ENCODE measurements around the gene NAT8. TPM values are rescaled to one million over a fixed set of nuclear protein-coding genes. Genes with fewer than 3 reads are reported as not detected.
"Not testable (repeated sequence)": the region's sequence is repeated elsewhere in the genome, so short reads cannot be mapped to it uniquely, and the experiment has no call there.

The NAT8 gene
- under 1 TPM in 1 of 2 donors, not detected in 1; 0.73 TPM for total RNA-seq
- long read RNA-seq, result 0 reads

- intact Hi-C loops (cut with DNase I, micrococcal nuclease), result no loop called here
- ATAC-seq, result peak; percentile 31
Measured at GRCh38 chr2:73642338-73643018, at the start of gene NAT8. Gene NAT8, minus strand, starts transcription at chr2:73642422. Its CDS starts 794 bp downstream, at chr2:73641628.

GRCh38 chr2:73690372-73691088 is 48.3 kb upstream of the NAT8 start:
- intact Hi-C loops (cut with DNase I, micrococcal nuclease), result not testable (repeated sequence)
- peak; percentile 55 for ATAC-seq
- DNase-seq, result peak in 1 of 2 donors; percentile 21

More at GRCh38 chr2:73642338-73643018, at the start of gene NAT8:
- DNase-seq, result no peak

- ATAC-seq; intact Hi-C loops (cut with DNase I, micrococcal nuclease); DNase-seq: not testable (repeated sequence)
Measured at GRCh38 chr2:73688494-73688893, 46.3 kb upstream of the NAT8 start.

GRCh38 chr2:73685764-73686438 is 43.7 kb upstream of the NAT8 start:
- intact Hi-C loops (cut with DNase I, micrococcal nuclease), result no loop called here
- peak; percentile 93 for ATAC-seq
- DNase-seq, result peak; percentile 67 to 75

- peak in 1 of 2 donors; percentile 34 for DNase-seq
- ATAC-seq, result peak; percentile 56
- intact Hi-C loops (cut with DNase I, micrococcal nuclease), result not testable (repeated sequence)
Measured at GRCh38 chr2:73684905-73685304, 42.7 kb upstream of the NAT8 start.

GRCh38 chr2:73684325-73684724 is 42.1 kb upstream of the NAT8 start:
- intact Hi-C loops (cut with DNase I, micrococcal nuclease); ATAC-seq; DNase-seq: not testable (repeated sequence)

GRCh38 chr2:73679951-73680571 is 37.8 kb upstream of the NAT8 start:
- DNase-seq (peak in 1 of 2 donors; percentile 52), ATAC-seq (peak; percentile 70)
- intact Hi-C loops (cut with DNase I, micrococcal nuclease), result not testable (repeated sequence)

- intact Hi-C loops (cut with DNase I, micrococcal nuclease); DNase-seq; ATAC-seq: not testable (repeated sequence)
Measured at GRCh38 chr2:73679237-73679636, 37.0 kb upstream of the NAT8 start.

- DNase-seq; intact Hi-C loops (cut with DNase I, micrococcal nuclease); ATAC-seq: not testable (repeated sequence)
Measured at GRCh38 chr2:73678008-73678407, 35.8 kb upstream of the NAT8 start.

GRCh38 chr2:73676211-73676610 is 34.0 kb upstream of the NAT8 start:
- DNase-seq; intact Hi-C loops (cut with DNase I, micrococcal nuclease); ATAC-seq: not testable (repeated sequence)

GRCh38 chr2:73674696-73675157 is 32.5 kb upstream of the NAT8 start:
- DNase-seq; ATAC-seq; intact Hi-C loops (cut with DNase I, micrococcal nuclease): not testable (repeated sequence)

- intact Hi-C loops (cut with DNase I, micrococcal nuclease); DNase-seq; ATAC-seq: not testable (repeated sequence)
Measured at GRCh38 chr2:73669976-73670375, 27.8 kb upstream of the NAT8 start.

GRCh38 chr2:73667239-73667638 is 25.0 kb upstream of the NAT8 start:
- ATAC-seq; DNase-seq; intact Hi-C loops (cut with DNase I, micrococcal nuclease): not testable (repeated sequence)

- intact Hi-C loops (cut with DNase I, micrococcal nuclease), result no loop called here
- ATAC-seq, result no peak
- DNase-seq, result no peak
Measured at GRCh38 chr2:73654175-73654574, 12.0 kb upstream of the NAT8 start.

- ATAC-seq, result no peak
- intact Hi-C loops (cut with DNase I, micrococcal nuclease), result no loop called here
- no peak for DNase-seq
Measured at GRCh38 chr2:73652348-73652747, 10.1 kb upstream of the NAT8 start.

GRCh38 chr2:73651591-73652230 is 9.5 kb upstream of the NAT8 start:
- DNase-seq, result no peak
- ATAC-seq, result no peak
- intact Hi-C loops (cut with DNase I, micrococcal nuclease), result no loop called here

GRCh38 chr2:73647690-73648089 is 5.5 kb upstream of the NAT8 start:
- ATAC-seq; DNase-seq; intact Hi-C loops (cut with DNase I, micrococcal nuclease): not testable (repeated sequence)

GRCh38 chr2:73641767-73642062 is 507 bp downstream of the NAT8 start:
- DNase-seq (no peak), ATAC-seq (peak; percentile 44)
- intact Hi-C loops (cut with DNase I, micrococcal nuclease), result no loop called here
